ENCODE data around the gene TWNK. TPM values are rescaled to one million over a fixed set of nuclear protein-coding genes. Genes with fewer than 3 reads are reported as not detected.

TWNK gene
- total and polyA plus RNA-seq, 10 of the 15 experiments (the other 5 are each of a cell fraction or from before 2014, with no cell fraction given) = 13.6 to 32.8 (median 18.0) TPM

DNA sequence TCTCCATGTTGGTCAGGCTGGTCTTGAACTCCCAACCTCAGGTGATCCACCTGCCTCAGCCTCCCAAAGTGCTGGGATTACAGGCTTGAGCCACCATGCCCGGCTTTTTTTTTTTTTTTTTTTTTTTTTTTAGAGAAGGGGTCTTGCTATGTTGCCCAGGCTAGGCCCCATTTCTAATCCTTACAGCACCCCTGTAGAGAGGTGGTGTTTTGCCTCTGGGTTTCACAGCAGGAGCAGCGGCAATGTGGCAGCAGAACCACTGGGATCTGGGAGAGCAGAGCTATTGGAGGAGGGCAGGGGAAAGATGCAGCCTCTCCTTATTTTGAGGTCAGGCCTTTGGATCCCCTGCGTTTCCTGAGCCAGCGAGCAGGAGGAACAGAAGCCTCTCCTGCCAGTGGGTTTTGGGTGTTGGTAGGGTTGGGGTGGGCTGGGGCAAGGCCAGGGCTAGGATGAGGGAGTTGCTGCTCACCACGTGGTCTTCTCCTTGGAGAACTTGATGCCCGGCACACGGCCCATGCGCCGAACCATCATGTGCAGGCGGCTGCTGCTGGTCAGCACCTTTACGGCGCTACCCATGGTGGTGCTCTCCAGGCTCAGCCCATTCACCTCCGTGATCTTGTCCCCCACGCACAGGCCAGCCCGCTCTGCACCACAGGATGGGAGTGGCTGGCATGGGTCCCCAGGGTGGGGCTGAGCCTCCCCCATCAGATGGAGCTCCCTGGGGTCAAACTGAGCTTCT is 35.8 kb downstream of the TWNK start (continued):
- TF ChIP-seq, protein P1, sequence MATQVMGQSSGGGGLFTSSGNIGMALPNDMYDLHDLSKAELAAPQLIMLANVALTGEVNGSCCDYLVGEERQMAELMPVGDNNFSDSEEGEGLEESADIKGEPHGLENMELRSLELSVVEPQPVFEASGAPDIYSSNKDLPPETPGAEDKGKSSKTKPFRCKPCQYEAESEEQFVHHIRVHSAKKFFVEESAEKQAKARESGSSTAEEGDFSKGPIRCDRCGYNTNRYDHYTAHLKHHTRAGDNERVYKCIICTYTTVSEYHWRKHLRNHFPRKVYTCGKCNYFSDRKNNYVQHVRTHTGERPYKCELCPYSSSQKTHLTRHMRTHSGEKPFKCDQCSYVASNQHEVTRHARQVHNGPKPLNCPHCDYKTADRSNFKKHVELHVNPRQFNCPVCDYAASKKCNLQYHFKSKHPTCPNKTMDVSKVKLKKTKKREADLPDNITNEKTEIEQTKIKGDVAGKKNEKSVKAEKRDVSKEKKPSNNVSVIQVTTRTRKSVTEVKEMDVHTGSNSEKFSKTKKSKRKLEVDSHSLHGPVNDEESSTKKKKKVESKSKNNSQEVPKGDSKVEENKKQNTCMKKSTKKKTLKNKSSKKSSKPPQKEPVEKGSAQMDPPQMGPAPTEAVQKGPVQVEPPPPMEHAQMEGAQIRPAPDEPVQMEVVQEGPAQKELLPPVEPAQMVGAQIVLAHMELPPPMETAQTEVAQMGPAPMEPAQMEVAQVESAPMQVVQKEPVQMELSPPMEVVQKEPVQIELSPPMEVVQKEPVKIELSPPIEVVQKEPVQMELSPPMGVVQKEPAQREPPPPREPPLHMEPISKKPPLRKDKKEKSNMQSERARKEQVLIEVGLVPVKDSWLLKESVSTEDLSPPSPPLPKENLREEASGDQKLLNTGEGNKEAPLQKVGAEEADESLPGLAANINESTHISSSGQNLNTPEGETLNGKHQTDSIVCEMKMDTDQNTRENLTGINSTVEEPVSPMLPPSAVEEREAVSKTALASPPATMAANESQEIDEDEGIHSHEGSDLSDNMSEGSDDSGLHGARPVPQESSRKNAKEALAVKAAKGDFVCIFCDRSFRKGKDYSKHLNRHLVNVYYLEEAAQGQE (IDR thresholded peaks at IDR 0.05; ENCODE audit: low read depth, low read length) = no peak

DNA sequence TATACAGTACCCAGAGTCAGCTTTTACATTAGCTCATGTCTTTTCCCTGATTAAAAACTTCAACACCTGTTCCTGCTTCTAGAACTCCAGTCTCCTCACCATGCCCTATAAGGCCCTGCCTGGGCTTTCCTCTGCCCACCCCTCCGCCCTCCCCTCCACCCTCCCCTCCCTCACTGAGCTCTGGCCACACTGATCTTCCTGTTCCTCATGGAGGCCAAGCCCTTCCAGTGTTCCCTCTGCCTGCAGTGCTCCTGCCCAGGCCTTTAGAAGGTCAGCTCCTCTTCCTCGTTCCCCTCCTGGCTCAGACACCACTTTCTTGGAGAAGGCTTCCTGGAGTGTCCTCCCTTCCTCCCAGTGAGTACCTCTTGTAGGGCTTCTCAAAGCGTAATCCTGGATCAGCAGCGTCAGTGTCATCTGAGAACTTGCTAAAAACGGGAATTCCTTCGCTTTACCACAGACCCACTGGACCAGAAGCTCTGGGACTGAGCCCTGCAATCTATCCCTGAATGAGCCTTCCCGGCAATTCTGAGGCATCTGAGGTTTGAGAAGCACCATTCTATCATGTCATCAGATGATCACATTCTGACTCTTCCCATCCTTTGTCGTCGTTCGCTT is 39.9 kb downstream of the TWNK start:
- no TSS peak for BruUV-seq (replicated peaks)
- in situ Hi-C loops (cut with MboI) (no loop called here), intact Hi-C loops (cut with micrococcal nuclease; ENCODE audit: unreplicated experiment) (no loop called here)
- H3K9ac ChIP-seq (ENCODE audit: control insufficient read depth, insufficient read depth, low read length) = no peak overlapping the region
- H3K4me1 ChIP-seq (ENCODE audit: control insufficient read depth, insufficient read depth, low read length) = peaks cover 13% of the 10 kb centered on the region
- H3K27ac ChIP-seq (ENCODE audit: control insufficient read depth, insufficient read depth) = no peak overlapping the region
- H3K27me3 ChIP-seq (replicated peaks in 1 of 2; ENCODE audit: control insufficient read depth in 2 of 2, insufficient read depth in 2 of 2, low read length in 1 of 2) = peaks cover 5 to 9% of the 10 kb centered on the region in 2 experiments
- no peak overlapping the region for H3K4me2 ChIP-seq (ENCODE audit: control insufficient read depth, insufficient read depth)
- ChIA-PET POLR2A (interaction anchor here (0.5 kb wide), 1 partner anchor 117 kb away, joined by 6 read pairs; no protein-coding TSS in a partner anchor), CTCF (interaction anchor here (3.6 to 6.5 kb wide), 2 partner anchors 10 to 15 kb away, joined by 17 to 86 read pairs; no protein-coding TSS in a partner anchor), RAD21 (ENCODE audit: unreplicated experiment) (interaction anchor here (0.6 kb wide), 1 partner anchor 440 kb away, joined by 4 read pairs; no protein-coding TSS in a partner anchor), SMC1A (ENCODE audit: uncharacterized antibody, unreplicated experiment) (no interaction called here)
- H3K79me2 ChIP-seq (ENCODE audit: control insufficient read depth, insufficient read depth, low read length) = no peaks in the 10 kb centered on the region
- 42% methylated on average over 9 of the region's 10 CpGs for WGBS (ENCODE audit: insufficient coverage, insufficient replicate concordance, low lambda C conversion rate, missing lambda C conversion rate)
- FAIRE-seq = no peak
- H2AFZ ChIP-seq (ENCODE audit: control insufficient read depth, low read depth, low read length) = no peak overlapping the region
- H3K9me3 ChIP-seq (replicated peaks; ENCODE audit: control insufficient read depth, insufficient read depth, low read length) = no peaks in the 10 kb centered on the region
- no peaks in the 10 kb centered on the region for H3K36me3 ChIP-seq (ENCODE audit: control insufficient read depth in 2 of 2, insufficient read depth in 2 of 2, low read length in 1 of 2)
- no peak overlapping the region for H3K4me3 ChIP-seq
- ATAC-seq = no peak
- DNase-seq (ENCODE audit: low read depth, low spot score) = no peak
- no peaks in the 10 kb centered on the region for H4K20me1 ChIP-seq (ENCODE audit: control insufficient read depth, insufficient read depth)
- TF ChIP-seq GABPA (IDR thresholded peaks at IDR 0.05; ENCODE audit: low read depth) (no peak), RCOR1 (conservative IDR thresholded peaks at IDR 0.05; ENCODE audit: low read depth, low read length) (no peak), HDAC2 (IDR thresholded peaks at IDR 0.05) (no peak), RFX5 (IDR thresholded peaks at IDR 0.05; ENCODE audit: low read depth, low read length) (no peak), POU2F2 (IDR thresholded peaks at IDR 0.05; ENCODE audit: borderline replicate concordance, low read depth, low read length) (no peak), EZH2 (IDR thresholded peaks at IDR 0.05; ENCODE audit: borderline replicate concordance, control insufficient read depth, low read depth, low read length) (no peak), NBN (IDR thresholded peaks at IDR 0.05) (no peak), SPI1 (IDR thresholded peaks at IDR 0.05; ENCODE audit: borderline replicate concordance, insufficient read depth, low read depth, low read length) (no peak)
- TF ChIP-seq, protein P2, sequence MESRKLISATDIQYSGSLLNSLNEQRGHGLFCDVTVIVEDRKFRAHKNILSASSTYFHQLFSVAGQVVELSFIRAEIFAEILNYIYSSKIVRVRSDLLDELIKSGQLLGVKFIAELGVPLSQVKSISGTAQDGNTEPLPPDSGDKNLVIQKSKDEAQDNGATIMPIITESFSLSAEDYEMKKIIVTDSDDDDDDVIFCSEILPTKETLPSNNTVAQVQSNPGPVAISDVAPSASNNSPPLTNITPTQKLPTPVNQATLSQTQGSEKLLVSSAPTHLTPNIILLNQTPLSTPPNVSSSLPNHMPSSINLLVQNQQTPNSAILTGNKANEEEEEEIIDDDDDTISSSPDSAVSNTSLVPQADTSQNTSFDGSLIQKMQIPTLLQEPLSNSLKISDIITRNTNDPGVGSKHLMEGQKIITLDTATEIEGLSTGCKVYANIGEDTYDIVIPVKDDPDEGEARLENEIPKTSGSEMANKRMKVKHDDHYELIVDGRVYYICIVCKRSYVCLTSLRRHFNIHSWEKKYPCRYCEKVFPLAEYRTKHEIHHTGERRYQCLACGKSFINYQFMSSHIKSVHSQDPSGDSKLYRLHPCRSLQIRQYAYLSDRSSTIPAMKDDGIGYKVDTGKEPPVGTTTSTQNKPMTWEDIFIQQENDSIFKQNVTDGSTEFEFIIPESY (IDR thresholded peaks at IDR 0.05) = no peak
- TF ChIP-seq, protein P3, sequence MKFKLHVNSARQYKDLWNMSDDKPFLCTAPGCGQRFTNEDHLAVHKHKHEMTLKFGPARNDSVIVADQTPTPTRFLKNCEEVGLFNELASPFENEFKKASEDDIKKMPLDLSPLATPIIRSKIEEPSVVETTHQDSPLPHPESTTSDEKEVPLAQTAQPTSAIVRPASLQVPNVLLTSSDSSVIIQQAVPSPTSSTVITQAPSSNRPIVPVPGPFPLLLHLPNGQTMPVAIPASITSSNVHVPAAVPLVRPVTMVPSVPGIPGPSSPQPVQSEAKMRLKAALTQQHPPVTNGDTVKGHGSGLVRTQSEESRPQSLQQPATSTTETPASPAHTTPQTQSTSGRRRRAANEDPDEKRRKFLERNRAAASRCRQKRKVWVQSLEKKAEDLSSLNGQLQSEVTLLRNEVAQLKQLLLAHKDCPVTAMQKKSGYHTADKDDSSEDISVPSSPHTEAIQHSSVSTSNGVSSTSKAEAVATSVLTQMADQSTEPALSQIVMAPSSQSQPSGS (IDR thresholded peaks at IDR 0.05; ENCODE audit: low read length) = no peak
